ENCODE measurements around the gene JAKMIP2.

Gene JAKMIP2

GRCh38 chr5:147697380-147697779, 85.1 kb downstream of the JAKMIP2 start:
- DNase-seq (ENCODE audit: low read depth) = no peak

DNA sequence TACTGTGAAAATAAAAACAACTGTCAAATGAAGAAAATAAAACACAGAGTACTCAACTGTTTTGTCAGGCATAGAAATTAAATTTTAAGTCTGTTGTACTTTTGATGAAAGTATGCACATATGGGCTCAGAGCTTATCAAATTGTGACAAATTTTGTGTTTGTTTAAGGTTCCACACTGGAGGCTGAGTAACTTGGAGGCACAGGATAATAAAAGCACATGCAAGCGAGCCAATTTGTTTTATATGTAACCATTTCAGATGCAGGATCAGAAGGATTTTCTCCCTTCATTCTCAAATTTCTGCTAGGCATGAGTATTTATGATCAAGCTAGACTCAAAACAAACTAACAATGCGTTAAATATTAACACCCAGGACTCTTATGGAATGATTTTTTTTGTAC, 87.8 kb downstream of the JAKMIP2 start:
- no peak for DNase-seq (ENCODE audit: low read depth)

DNA sequence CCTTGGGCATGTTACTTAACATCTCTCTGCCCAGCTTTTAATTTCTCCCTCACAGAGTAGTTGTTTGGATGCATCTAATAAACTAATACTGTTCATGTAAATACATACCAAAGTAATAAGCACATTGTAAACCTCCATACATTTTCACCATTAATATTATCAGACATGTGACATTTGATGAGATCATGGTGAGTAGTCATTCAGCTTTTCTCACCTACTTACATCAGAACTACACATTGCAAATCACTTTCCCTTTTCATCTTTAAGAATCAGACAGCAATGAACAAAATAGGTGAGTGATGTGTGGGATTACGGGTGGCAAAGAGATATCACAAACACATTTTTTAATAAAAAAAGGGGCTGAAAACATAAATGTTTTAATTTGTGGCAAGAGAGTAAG, 89.3 kb downstream of the JAKMIP2 start:
- DNase-seq (ENCODE audit: low read depth) = no peak

- no peak for DNase-seq (ENCODE audit: low read depth)
These were observed 91.4 kb downstream of the JAKMIP2 start for GRCh38 chr5:147691130-147691529.

DNA sequence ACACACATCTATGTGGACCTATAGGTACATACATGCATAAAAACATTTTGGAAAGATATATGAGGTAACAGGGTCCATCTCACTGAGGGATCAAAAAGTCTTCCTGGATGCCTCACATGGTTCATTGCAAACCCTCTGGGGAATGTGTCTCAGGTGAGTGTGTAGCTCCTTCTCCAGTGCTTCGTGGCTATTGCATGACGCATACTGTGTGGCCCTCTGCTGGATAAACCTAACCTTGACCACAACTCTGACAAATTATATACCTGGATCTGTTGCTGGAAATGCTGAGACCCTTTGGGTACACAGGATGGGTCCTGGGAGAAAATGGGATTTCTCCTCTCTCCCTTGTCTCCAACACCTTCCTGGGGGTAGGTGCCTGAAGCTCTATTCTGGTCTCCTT, 91.9 kb downstream of the JAKMIP2 start:
- DNase-seq (ENCODE audit: low read depth) = peak; percentile 19

DNA sequence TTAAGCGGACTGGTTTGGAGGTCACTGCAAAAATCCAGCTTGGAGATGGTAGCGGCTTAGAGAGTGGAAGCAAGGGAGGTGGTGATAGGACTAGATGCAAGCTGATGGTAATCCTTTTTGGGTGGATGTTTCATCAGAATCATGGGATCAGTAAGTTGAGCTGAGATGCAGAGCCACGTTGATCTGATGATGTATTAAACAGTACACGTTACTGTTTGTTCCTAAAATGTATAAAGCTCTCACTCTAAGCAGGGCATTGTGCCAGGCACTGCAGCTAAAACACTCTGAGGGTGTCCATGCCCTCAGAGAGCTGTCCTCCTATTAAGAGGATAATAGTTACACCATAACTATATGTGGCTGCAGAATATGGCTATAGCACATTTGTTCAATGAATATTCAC, 93.1 kb downstream of the JAKMIP2 start:
- DNase-seq (ENCODE audit: low read depth) = no peak

GRCh38 chr5:147688656-147689356, 93.7 kb downstream of the JAKMIP2 start:
- DNase-seq (ENCODE audit: low read depth) = no peak

GRCh38 chr5:147687118-147687517, 95.4 kb downstream of the JAKMIP2 start:
- DNase-seq (ENCODE audit: low read depth) = no peak

- no peak for DNase-seq (ENCODE audit: low read depth)
These were observed 96.1 kb downstream of the JAKMIP2 start for GRCh38 chr5:147686421-147686820.

DNA sequence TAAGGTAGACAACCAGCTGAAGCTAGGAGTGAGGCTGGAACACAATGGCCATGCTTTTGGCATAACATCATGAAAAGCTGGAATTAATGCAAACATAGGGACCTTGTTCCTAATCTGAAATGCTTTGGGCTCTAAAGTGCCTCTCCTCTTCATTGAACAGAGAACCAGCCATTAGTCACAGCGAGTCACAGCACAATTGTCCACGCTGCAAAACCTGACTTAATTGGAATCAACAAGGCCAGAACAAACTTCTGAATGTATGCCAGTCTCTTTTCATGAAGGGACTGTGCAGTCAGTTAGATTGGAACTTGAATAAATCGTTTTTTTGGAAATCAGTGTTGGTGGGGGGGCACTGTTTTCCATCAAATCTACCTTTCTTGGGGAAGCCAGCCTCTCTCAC, 96.5 kb downstream of the JAKMIP2 start:
- DNase-seq (ENCODE audit: low read depth) = peak; percentile 4

GRCh38 chr5:147675168-147675567, 107.4 kb downstream of the JAKMIP2 start:
- no peak for DNase-seq (ENCODE audit: low read depth)

DNA sequence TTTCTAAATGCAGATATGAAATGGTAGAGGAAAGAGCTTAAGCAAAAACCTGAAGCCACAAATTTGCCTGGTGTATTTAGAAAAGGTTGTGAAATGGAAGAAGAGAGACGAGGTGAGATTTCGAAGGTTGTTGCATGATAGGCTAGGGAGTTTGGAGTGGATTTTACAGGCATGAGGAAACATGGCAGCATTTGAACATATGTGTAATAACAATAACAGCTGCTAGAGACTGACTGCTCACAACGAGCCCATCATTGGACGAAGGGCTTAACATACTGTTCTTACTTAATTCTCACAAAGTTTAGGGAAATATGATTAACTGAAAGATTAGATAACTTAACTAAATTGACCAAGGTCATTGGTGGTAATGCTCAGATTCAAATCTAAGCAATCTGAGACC, 108.1 kb downstream of the JAKMIP2 start:
- DNase-seq (ENCODE audit: low read depth) = no peak

GRCh38 chr5:147673791-147674190, 108.7 kb downstream of the JAKMIP2 start:
- DNase-seq (ENCODE audit: low read depth) = no peak

DNA sequence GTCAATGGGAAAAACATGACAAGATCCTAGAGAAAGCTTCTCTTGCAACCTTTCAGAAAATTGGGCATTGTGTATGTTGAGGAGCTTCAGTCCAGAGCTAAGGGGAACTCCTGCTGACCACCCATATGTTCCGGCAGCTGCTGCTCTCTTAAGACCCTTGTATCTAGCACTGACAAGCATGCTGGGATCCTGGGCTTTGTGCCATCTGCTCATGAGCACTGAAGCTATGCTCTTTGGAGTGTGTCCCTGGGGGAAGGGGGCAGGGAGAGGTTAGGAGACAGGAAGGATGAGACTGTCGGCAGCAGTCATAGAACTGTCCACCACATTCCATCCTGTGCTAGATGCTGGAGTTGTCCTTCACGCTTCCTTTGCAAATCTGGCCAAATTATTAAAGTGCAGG, 109.3 kb downstream of the JAKMIP2 start:
- no peak for DNase-seq (ENCODE audit: low read depth)

DNA sequence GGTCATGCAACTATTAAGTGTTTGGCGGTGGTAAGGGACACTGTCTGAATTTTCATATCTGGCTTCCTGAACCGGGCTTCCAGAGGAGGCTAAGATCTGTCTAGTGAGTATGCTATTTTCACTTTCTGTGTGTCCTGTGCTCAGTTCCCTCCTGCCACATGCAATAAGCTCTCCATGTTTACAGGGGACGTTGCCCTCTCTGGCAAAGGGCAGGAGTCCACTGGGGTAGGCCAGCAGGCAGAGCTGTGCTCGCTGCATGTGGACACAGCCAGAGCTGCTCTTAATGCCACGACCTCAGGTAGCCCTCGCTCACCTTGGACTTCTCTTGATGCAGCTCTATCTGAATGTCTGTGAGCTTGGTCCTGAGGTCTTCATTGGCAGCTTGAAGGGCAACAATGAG, 111.2 kb downstream of the JAKMIP2 start:
- DNase-seq (ENCODE audit: low read depth) = no peak

- no peak for DNase-seq (ENCODE audit: low read depth)
These were observed 111.7 kb downstream of the JAKMIP2 start for GRCh38 chr5:147670815-147671214.

DNA sequence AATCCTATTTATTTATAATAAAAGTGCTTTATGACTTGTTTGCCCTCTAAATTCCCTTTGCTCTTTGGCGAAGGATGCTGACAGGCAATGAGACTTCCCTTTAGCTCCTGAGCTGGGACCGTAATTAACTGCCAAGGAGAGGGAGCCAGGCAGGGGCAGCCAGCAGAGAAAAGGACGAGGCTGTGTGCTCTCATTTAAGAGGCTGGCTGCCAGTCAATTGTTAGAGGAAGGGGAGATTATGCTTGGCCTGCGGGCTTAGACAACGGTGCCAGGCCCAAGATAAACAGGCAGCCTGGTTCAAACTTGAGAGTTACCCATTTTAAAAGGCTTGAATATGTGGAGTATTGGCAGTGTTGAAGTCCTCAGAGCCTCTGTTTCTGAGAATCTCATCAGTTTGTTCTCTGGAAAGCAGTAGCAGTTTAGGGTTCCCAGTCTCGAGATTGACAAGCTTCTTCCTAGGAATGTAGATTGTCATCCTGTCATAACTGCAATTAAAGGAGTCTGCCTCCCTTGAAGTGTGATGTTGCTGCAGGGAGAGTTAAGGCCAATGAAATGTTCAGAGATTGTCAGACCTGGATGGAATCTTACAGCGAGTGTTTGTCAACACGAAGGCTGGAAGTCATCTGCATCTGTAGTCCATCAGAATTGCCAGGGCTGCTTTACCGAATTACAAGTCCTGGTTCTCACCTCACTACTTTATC, 113.2 kb downstream of the JAKMIP2 start:
- no peak for DNase-seq (ENCODE audit: low read depth)

GRCh38 chr5:147668385-147668784, 114.1 kb downstream of the JAKMIP2 start:
- DNase-seq (ENCODE audit: low read depth) = no peak

DNA sequence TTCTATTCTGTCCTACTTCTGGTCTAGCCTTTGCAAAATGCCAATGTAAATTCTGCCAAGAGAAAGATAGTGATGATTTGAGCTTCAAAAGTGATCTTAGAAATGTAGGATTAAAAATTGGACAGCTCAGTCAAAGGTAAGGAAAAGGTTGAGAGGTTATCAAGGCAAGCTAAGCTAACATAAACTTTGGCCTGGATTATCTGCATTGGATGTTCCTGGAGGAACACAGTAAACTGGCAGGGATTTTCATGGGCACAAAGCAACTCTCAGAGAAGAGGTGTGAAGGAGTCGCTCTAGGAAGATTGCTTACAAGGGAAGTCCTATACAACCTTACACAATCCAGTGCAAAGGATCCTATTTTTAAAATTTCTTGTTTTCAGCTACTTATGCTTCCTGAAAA, 115.2 kb downstream of the JAKMIP2 start:
- DNase-seq (ENCODE audit: low read depth) = no peak

- DNase-seq (ENCODE audit: low read depth) = no peak
These were observed 116.1 kb downstream of the JAKMIP2 start for GRCh38 chr5:147666419-147666818.

- peak; percentile 4 for DNase-seq (ENCODE audit: low read depth)
These were observed 121.0 kb downstream of the JAKMIP2 start for GRCh38 chr5:147661541-147661940.

DNA sequence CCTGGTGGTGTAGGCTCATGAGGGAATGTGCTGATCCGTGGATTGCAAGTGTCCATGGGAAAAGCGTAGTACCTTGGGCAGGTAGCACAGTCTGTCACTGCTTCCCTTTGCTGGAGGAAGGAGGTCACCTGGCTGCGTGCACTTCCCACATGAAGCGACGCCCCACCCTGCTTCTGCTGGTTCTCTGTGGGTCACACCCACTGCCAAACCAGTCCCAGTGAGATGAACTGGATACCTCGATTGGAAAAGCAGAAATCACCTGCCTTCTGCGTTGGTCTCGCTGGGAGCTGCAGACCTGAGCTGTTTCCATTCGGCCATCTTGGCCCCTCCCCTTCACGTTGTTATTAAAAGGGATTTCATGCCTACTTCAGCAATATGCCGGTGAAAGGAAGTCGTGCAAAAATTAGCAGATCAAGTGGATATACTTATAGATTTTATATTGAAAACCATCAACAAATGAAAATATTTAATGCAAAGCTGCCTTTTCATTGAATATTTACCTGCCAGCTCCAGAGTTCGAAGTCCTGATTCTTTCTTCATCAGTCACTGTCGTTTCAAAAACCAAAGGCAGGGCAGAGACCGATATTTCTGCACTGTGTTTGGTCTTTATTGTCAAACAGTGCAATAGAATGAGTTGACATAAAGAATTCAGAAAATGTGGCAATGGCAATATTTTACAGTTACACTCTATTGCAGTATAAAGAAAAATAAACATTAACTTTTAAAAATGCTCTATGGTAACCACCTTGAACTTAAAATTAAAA, 123.2 kb downstream of the JAKMIP2 start:
- DNase-seq (ENCODE audit: low read depth) = no peak

DNA sequence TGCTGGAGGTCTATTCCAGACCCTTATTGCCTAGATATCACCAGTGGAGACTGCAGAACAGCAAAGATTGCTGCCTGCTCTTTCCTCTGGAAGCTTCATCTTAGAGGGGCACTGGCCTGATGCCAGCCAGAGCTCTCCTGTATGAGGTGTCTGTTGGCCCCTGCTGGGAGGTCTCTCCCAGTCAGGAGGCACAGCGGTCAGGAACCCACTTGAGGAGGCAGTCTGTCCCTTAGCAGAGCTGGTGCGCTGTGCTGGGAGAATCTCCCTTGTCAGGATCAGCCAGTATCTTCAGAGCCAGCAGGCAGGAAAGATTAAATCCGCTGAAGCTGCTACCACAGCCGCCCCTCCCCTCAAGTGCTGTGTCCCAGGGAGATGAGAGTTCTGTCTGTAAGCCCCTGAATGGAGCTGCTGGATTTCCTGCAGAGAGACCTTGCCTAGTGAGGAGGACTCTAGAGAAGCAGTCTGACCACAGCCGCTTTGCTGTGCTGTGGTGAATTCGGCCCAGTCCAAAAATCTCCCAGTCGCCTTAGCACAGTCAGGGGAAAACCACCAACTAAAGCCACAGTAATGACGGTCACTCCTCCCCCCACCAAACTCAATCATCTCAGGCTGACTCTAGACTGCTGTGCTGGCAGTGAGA, 124.1 kb downstream of the JAKMIP2 start:
- no peak for DNase-seq (ENCODE audit: low read depth)
